ENCODE measurements around the gene BCL2L2. TPM values are rescaled to one million over a fixed set of nuclear protein-coding genes. Genes with fewer than 3 reads are reported as not detected.

Gene BCL2L2
- total RNA-seq, 1 donor: 18.5 TPM

GRCh38 chr14:23281247-23281646 is 25.4 kb upstream of the BCL2L2 start:
- H3K4me3 ChIP-seq (ENCODE audit: low read depth, low read length): no peak overlapping the region
- DNase-seq (ENCODE audit: low read depth): no peak
- no peak for TF ChIP-seq CTCF (IDR thresholded peaks at IDR 0.05; ENCODE audit: insufficient read depth, low read length)

- peak; percentile 35 for DNase-seq (ENCODE audit: low read depth)
- TF ChIP-seq CTCF (IDR thresholded peaks at IDR 0.05; ENCODE audit: insufficient read depth, low read length): no peak
- H3K4me3 ChIP-seq (ENCODE audit: low read depth, low read length): peak overlapping the region; percentile 74
Observed at GRCh38 chr14:23284654-23285529, 21.7 kb upstream of the BCL2L2 start.

GRCh38 chr14:23285530-23286019 is 21.1 kb upstream of the BCL2L2 start:
- TF ChIP-seq CTCF (IDR thresholded peaks at IDR 0.05; ENCODE audit: insufficient read depth, low read length): no peak
- no peak for DNase-seq (ENCODE audit: low read depth)
- H3K4me3 ChIP-seq (ENCODE audit: low read depth, low read length): peak overlapping the region; percentile 74

GRCh38 chr14:23286020-23286901 is 20.4 kb upstream of the BCL2L2 start, which contains the start of gene HOMEZ:
TSS of gene HOMEZ (minus strand) at chr14:23286132. CDS start at chr14:23285952, 180 bp downstream.
- TF ChIP-seq CTCF (IDR thresholded peaks at IDR 0.05; ENCODE audit: insufficient read depth, low read length): peak; percentile 8
- peak within 1 kb of the TSS; percentile 77 for H3K4me3 ChIP-seq (ENCODE audit: low read depth, low read length)
- DNase-seq (ENCODE audit: low read depth): peak; percentile 98

- peak overlapping the region; percentile 77 for H3K4me3 ChIP-seq (ENCODE audit: low read depth, low read length)
- peak; percentile 21 for DNase-seq (ENCODE audit: low read depth)
- no peak for TF ChIP-seq CTCF (IDR thresholded peaks at IDR 0.05; ENCODE audit: insufficient read depth, low read length)
Observed at GRCh38 chr14:23286902-23287479, 19.6 kb upstream of the BCL2L2 start.

All from fibroblast of the aortic adventitia (primary cell).